Endothelial cell (in vitro differentiated cells): Measurements from ENCODE around the gene SLC32A1. TPM values are rescaled to one million over a fixed set of nuclear protein-coding genes. Genes with fewer than 3 reads are reported as not detected.

Source experiments
- DNase-seq: peaks from one replicate; pipeline ENCODE4 v3.0.0; 2021; ENCODE audit warnings: low spot score
- H3K27ac Mint-ChIP-seq: one replicate; pipeline ENCODE4 v1.8.0; 2021; ENCODE audit warnings: mixed read lengths, inconsistent platforms; ENCODE audit not compliant: unreplicated experiment
- H3K27me3 Mint-ChIP-seq: one replicate; pipeline ENCODE4 v1.8.0; 2021; ENCODE audit warnings: mild to moderate bottlenecking, moderate library complexity, mixed read lengths, inconsistent platforms; ENCODE audit not compliant: unreplicated experiment
- H3K36me3 Mint-ChIP-seq: one replicate; pipeline ENCODE4 v1.8.0; 2021; ENCODE audit warnings: mild to moderate bottlenecking, low read depth, mixed read lengths, inconsistent platforms; ENCODE audit not compliant: unreplicated experiment
- H3K4me1 Mint-ChIP-seq: one replicate; pipeline ENCODE4 v1.8.0; 2021; ENCODE audit warnings: mild to moderate bottlenecking, mixed read lengths, inconsistent platforms; ENCODE audit not compliant: unreplicated experiment
- H3K4me3 Mint-ChIP-seq: one replicate; pipeline ENCODE4 v1.8.0; 2021; ENCODE audit warnings: mild to moderate bottlenecking, mixed read lengths, inconsistent platforms; ENCODE audit not compliant: unreplicated experiment
- H3K9me3 Mint-ChIP-seq: one replicate; pipeline ENCODE4 v1.8.0; 2021; ENCODE audit warnings: mixed read lengths, inconsistent platforms; ENCODE audit not compliant: unreplicated experiment
- total RNA-seq: library from RNA; stranded (reverse); fragmentation: NEBNext Ultra II Directional; extraction: Animal tissue kit (Norgen Biotek cat#: 25700); gene quantifications from one replicate; pipeline ENCODE4 v1.2.1, GENCODE V29; 2021; ENCODE audit not compliant: unreplicated experiment
- TF ChIP-seq, protein P1 (sequence below): fragments of 200-600 bp; sonication (generic); IDR thresholded peaks from one replicate; pipeline ENCODE4 v1.5.0; 2021; ENCODE audit warnings: antibody characterized with exemption; ENCODE audit not compliant: unreplicated experiment

SLC32A1 gene
- total RNA-seq, 1 donor from 2014 or later = 3.4 TPM

DNA sequence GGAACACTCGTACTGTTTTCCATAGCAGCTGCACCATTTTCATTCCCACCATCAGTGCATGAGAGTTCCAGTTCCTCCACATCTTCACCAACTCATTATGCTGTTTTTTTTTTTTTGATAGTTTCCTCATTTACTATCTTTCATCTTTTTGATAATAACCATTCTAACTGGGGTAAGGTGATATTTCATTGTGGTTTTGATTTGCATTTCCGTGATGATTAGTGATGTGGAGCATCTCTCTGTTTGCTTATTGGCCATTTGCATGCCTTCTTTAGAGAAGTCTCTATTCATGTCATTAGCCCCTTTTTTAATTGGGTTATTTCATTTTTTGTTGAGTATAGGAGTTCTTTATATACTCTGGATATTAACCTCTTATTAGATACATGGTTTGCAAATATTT lies 49.9 kb downstream of the SLC32A1 start:
- TF ChIP-seq, protein P1, sequence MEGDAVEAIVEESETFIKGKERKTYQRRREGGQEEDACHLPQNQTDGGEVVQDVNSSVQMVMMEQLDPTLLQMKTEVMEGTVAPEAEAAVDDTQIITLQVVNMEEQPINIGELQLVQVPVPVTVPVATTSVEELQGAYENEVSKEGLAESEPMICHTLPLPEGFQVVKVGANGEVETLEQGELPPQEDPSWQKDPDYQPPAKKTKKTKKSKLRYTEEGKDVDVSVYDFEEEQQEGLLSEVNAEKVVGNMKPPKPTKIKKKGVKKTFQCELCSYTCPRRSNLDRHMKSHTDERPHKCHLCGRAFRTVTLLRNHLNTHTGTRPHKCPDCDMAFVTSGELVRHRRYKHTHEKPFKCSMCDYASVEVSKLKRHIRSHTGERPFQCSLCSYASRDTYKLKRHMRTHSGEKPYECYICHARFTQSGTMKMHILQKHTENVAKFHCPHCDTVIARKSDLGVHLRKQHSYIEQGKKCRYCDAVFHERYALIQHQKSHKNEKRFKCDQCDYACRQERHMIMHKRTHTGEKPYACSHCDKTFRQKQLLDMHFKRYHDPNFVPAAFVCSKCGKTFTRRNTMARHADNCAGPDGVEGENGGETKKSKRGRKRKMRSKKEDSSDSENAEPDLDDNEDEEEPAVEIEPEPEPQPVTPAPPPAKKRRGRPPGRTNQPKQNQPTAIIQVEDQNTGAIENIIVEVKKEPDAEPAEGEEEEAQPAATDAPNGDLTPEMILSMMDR = no peak
- peaks cover 58% of the 10 kb centered on the region for H3K36me3 Mint-ChIP-seq
- H3K27me3 Mint-ChIP-seq = peaks cover 3% of the 10 kb centered on the region
- DNase-seq = no peak
- no peaks in the 10 kb centered on the region for H3K4me1 Mint-ChIP-seq
- H3K27ac Mint-ChIP-seq = no peak overlapping the region
- H3K4me3 Mint-ChIP-seq = peak overlapping the region; percentile 87
- peaks cover 6% of the 10 kb centered on the region for H3K9me3 Mint-ChIP-seq

DNA sequence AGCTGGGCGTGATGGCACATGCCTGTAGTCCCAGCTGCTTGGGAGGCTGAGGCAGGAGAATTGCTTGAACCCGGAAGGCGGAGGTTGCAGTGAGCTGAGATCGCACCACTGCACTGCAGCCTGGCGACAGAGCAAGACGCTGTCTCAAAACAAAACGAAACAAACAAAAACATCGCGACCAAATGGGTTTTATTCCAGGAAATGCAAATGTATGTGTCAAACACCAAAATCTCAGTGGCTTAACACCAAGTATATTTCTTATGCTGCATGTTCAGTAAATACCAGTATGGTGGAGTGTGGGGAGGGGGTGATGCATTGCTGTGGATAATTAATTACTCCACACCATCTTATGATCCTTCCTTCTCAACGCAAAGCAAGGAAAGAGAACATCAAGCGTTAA lies 52.1 kb downstream of the SLC32A1 start:
- H3K36me3 Mint-ChIP-seq = peaks cover 50% of the 10 kb centered on the region
- H3K27ac Mint-ChIP-seq = no peak overlapping the region
- no peak overlapping the region for H3K4me3 Mint-ChIP-seq

More for the DNA sequence above, 52.1 kb downstream of the SLC32A1 start:
- H3K27me3 Mint-ChIP-seq = peaks cover 5% of the 10 kb centered on the region
- H3K4me1 Mint-ChIP-seq = peaks cover 4% of the 10 kb centered on the region
- peaks cover 6% of the 10 kb centered on the region for H3K9me3 Mint-ChIP-seq
- DNase-seq = no peak
- TF ChIP-seq, protein P1 = no peak

Other genes starting within 250 kb of the SLC32A1 start
- gene ADIG, start 143.3 kb upstream of the SLC32A1 start, total RNA-seq = not detected
- gene ARHGAP40, start 122.7 kb upstream of the SLC32A1 start, total RNA-seq = 0.64 TPM
- gene ACTR5, start 24.0 kb downstream of the SLC32A1 start, total RNA-seq = 17.3 TPM
- gene PPP1R16B, start 81.2 kb downstream of the SLC32A1 start, total RNA-seq = 46.9 TPM
- gene FAM83D, start 201.9 kb downstream of the SLC32A1 start, total RNA-seq = 7.7 TPM
- 10.5 TPM for gene DHX35, start 237.9 kb downstream of the SLC32A1 start, total RNA-seq